Ovary (tissue), 9 donors: ENCODE data around the gene VWA2. TPM values are rescaled to one million over a fixed set of nuclear protein-coding genes. Genes with fewer than 3 reads are reported as not detected.

ENCODE experiments used
- DNase-seq, 5 donors: peaks; one replicate each; pipeline ENCODE4 v3.0.0-alpha.2; 2019 to 2020
- H3K27ac ChIP-seq, 2 donors: fragments of 200-600 bp; one replicate each; pipeline versions ENCODE4 v1.5.1 to v1.8.0; 2019 to 2022
- H3K27me3 ChIP-seq: fragments of 200-600 bp; one replicate; pipeline ENCODE4 v1.8.0; 2022
- H3K36me3 ChIP-seq: fragments of 200-600 bp; sonication (generic); one replicate; pipeline ENCODE4 v1.5.1; 2019
- H3K4me1 ChIP-seq: one replicate; pipeline ENCODE4 v1.8.1; 2013; ENCODE audit warnings: mild to moderate bottlenecking, moderate library complexity; ENCODE audit not compliant: insufficient read depth
- H3K4me3 ChIP-seq: fragments of 200-600 bp; sonication (generic); one replicate; pipeline ENCODE4 v1.5.1; 2017
- H3K9me3 ChIP-seq, 2 donors: fragments of 200-600 bp in 1 of 2; sonication (generic) in 1 of 2; one replicate each; pipeline versions ENCODE4 v1.5.1 to v1.8.1; 2013 to 2019; ENCODE audit warnings: mild to moderate bottlenecking in 1 of 2, moderate library complexity in 1 of 2
- EP300 ChIP-seq: sonication (generic); formaldehyde crosslinking; IDR thresholded peaks from one replicate; pipeline ENCODE4 v1.6.1; 2017; ENCODE audit warnings: antibody characterized with exemption
- POLR2A ChIP-seq: fragments of 450-650 bp; IDR thresholded peaks from one replicate; pipeline ENCODE4 v1.6.1; 2017; ENCODE audit warnings: antibody characterized with exemption, mild to moderate bottlenecking, moderate library complexity
- WGBS, 3 donors: extraction: QIAGEN DNeasy Blood & Tissue Kit in 1 of 3; methylation state at CpG; one replicate each; pipeline versions ENCODE4 v1.1.5 to v1.1.7; 2013 to 2017; 5-methylcytosine and 5-hydroxymethylcytosine counted together
- intact Hi-C, 4 donors: fragments of 100-400 bp; cut with DNase I; formaldehyde crosslinking; loops; one replicate each; pipeline versions ENCODE4 v1.11.0 to v1.15.1; 2022 to 2023
- polyA plus RNA-seq, 2 donors: library from polyadenylated mRNA; stranded (reverse); fragments of 200-250 nt in 1 of 2; fragments of 350-450 nt in 1 of 2; fragmentation: Illumina TruSeq in 1 of 2; extraction: RNeasy Lipid Tissue Mini Kit (QIAGEN cat#74804) in 1 of 2; gene quantifications; one replicate each; pipeline ENCODE4 v1.2.3, GENCODE V29; 2013 to 2014
- total RNA-seq, 7 donors: library from RNA; depleted of rRNA in 2 of 7; stranded (reverse); fragments of >200 nt in 2 of 7; fragmentation: NEBNext Ultra II Directional in 3 of 7; extraction: Animal tissue kit (Norgen Biotek cat#: 25700) in 3 of 7; gene quantifications; one replicate each; pipeline versions ENCODE4 v1.1.0 to v1.2.4, GENCODE V29; 2016 to 2023
- TF ChIP-seq, protein P1 (sequence below), 3 donors: fragments of 450-650 bp in 2 of 3; fragments of 200-600 bp in 1 of 3; IDR thresholded peaks; one replicate each; pipeline versions ENCODE4 v1.5.1 to v1.8.0; 2016 to 2022; ENCODE audit warnings: antibody characterized with exemption in 3 of 3, mild to moderate bottlenecking in 1 of 3
- donor health status: DM: no; HTN: no; CAD: no; lungs with moderate emphysema.
- donor health status: DM: no; HTN: no; CAD: no.
- donor health status: Bipolar disorder and iron deficiency.
- donor health status: DM: yes; HTN: yes; CAD: no.
- donor health status: DM: no; HTN: no; CAD: no.
- donor health status: DM: yes; HTN: yes; CAD: no.

Gene VWA2
- total and polyA plus RNA-seq, 9 donors = 0.04 to 11.1 (median 0.72) TPM; not detected in 2

DNA sequence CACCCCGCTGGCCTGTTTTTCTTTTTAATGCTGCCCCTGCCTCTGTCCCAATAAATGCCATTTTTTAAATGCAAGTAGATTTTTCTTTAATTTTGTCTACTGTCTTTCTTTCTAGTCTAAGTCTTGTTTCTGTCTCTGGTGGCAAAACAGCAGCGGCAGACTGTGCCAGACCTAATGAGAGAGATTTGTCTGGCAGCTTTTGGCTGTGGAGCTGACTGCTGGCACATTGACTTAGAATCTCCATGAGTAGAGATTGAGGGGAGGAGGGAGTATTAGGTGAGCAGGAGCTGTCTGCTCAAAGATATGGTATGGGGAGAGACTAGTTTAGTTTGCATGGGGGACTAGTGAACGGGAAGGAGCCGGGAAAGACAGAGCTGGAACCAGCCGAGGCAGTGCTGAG lies 13.0 kb downstream of the VWA2 start:
- no peak overlapping the region for H3K27ac ChIP-seq
- H3K27me3 ChIP-seq = no peaks in the 10 kb centered on the region
- intact Hi-C loops = no loop called here
- TF ChIP-seq EP300 (no peak), POLR2A (no peak)
- TF ChIP-seq, protein P1, sequence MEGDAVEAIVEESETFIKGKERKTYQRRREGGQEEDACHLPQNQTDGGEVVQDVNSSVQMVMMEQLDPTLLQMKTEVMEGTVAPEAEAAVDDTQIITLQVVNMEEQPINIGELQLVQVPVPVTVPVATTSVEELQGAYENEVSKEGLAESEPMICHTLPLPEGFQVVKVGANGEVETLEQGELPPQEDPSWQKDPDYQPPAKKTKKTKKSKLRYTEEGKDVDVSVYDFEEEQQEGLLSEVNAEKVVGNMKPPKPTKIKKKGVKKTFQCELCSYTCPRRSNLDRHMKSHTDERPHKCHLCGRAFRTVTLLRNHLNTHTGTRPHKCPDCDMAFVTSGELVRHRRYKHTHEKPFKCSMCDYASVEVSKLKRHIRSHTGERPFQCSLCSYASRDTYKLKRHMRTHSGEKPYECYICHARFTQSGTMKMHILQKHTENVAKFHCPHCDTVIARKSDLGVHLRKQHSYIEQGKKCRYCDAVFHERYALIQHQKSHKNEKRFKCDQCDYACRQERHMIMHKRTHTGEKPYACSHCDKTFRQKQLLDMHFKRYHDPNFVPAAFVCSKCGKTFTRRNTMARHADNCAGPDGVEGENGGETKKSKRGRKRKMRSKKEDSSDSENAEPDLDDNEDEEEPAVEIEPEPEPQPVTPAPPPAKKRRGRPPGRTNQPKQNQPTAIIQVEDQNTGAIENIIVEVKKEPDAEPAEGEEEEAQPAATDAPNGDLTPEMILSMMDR (IDR thresholded peaks at IDR 0.05) = no peak
- DNase-seq = no peak
- H3K9me3 ChIP-seq = no peaks in the 10 kb centered on the region
- H3K36me3 ChIP-seq = no peaks in the 10 kb centered on the region
- no peaks in the 10 kb centered on the region for H3K4me1 ChIP-seq
- H3K4me3 ChIP-seq = no peak overlapping the region
- WGBS, 3 donors = 90 to 93% (median 90%) methylated on average over 5 of the region's 5 CpGs

DNA sequence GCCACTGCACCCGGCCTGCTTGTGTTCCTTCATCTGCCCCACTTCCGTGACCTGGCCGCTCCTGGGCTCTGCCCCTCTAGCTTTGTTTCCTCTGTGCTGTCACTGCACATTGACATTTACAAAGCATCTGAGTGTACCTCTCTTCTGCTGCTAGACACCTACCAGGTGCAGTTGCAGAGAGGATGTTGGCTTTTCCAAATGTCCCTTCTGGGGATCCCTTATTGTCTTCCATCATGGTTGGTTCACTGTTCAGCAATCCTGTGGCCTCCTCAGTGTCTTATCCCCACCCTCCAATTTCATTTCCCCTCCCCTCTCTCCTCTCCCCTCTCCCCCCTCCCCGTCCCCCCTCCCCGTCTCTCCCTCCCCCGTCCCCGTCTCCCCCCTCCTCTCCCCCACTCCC lies 13.8 kb downstream of the VWA2 start:
- TF ChIP-seq, protein P1 (IDR thresholded peaks at IDR 0.05) = no peak
- TF ChIP-seq EP300 (no peak), POLR2A (no peak)
- DNase-seq = no peak
- peaks cover 1% of the 10 kb centered on the region for H3K4me1 ChIP-seq
- H3K27me3 ChIP-seq = no peaks in the 10 kb centered on the region
- no peak overlapping the region for H3K4me3 ChIP-seq
- 70 to 73% (median 72%) methylated on average over 4 of the region's 7 CpGs for WGBS, 3 donors
- no peak overlapping the region for H3K27ac ChIP-seq
- no peaks in the 10 kb centered on the region for H3K9me3 ChIP-seq
- intact Hi-C loops = no loop called here
- H3K36me3 ChIP-seq = no peaks in the 10 kb centered on the region

DNA sequence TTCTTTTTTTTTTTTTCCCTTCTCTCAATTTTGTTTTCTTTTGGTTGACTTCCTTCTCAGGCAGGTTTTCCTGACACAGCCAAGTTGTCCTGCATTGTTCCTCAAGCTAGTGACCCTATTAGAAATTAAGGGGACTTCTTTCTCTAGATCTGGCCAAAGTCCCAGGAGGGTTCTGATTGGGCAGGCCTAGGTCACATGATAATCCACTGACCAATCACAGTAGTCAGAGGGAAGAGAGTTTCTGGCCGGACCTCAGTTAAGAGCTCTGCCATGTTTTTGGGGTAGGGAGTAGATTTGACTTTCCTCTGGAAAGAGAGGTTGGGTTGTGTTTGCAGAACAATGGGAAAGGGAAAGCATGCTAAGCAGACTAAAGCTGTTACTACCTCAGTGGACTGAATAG lies 16.2 kb downstream of the VWA2 start:
- TF ChIP-seq, protein P1 (IDR thresholded peaks at IDR 0.05) = no peak
- no peak for TF ChIP-seq POLR2A
- TF ChIP-seq EP300 = no peak
- WGBS, 3 donors = 91 to 97% (median 96%) methylated on average over 1 of the region's 1 CpG

DNA sequence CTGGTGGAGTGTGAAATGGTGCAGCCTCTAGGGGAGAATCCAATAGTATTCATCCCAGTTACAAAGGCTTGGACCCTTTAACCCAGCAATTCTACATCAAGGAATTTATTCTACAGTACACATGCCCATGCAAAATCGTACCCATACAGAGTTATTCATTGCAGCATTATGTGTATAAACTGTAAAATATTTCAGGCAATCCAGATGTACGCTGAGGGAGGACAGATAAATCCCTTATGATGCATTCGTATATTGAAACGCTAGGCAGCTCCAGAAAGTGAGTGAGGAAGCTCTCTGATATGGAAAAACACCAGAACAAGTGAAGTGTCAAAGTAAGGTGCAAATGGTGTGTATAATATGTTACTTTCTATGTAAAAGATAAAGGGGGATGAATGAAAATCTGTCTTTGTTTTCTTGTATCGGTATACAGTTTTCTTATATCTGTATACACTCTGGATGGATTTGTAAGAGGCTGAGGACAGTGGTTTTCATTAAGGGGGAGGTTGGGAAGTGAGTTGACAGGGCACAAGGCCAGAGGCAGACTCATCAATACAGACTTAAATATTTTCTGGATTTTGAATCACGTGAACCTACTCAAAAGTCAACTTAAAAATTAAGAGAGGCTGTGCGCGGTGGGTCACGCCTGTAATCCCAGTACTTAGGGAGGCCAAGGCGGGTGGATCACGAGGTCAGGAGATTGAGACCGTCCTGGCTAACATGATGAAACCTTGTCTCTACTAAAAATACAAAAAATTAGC lies 17.1 kb downstream of the VWA2 start:
- 85 to 93% (median 90%) methylated on average over 12 of the region's 12 CpGs for WGBS, 3 donors
- Histone ChIP-seq H3K36me3 (no peaks in the 10 kb centered on the region), H3K27ac (no peak overlapping the region), H3K4me3 (no peak overlapping the region), H3K27me3 (no peaks in the 10 kb centered on the region), H3K4me1 (peaks cover 4% of the 10 kb centered on the region), H3K9me3 (no peaks in the 10 kb centered on the region)
- no peak for DNase-seq
- intact Hi-C loops = no loop called here
- TF ChIP-seq, protein P1 (IDR thresholded peaks at IDR 0.05) = no peak
- TF ChIP-seq EP300 = no peak
- no peak for TF ChIP-seq POLR2A

More for the DNA sequence above, 16.2 kb downstream of the VWA2 start:
- H3K4me3 ChIP-seq = no peak overlapping the region
- H3K27ac ChIP-seq = no peak overlapping the region
- H3K4me1 ChIP-seq = peaks cover 4% of the 10 kb centered on the region
- H3K36me3 ChIP-seq = no peaks in the 10 kb centered on the region
- no peak for DNase-seq
- H3K9me3 ChIP-seq = no peaks in the 10 kb centered on the region
- intact Hi-C loops = no loop called here
- no peaks in the 10 kb centered on the region for H3K27me3 ChIP-seq
